Activated T-helper 1 cell treated with anti-CD3 and anti-CD28 coated beads, Interleukin-12 subunit alpha, Interleukin-12 subunit beta, Interleukin-2, Interleukin-4 antibody, amounts not matched to agents 30 ng/mL and 10 ng/mL and 1 ng/mL, durations not matched to agents 14 hours and 24 hours and 36 hours (primary cell): ENCODE data around the gene PTPRF. TPM values are rescaled to one million over a fixed set of nuclear protein-coding genes. Genes with fewer than 3 reads are reported as not detected.

Experiments
- DNase-seq: peaks from one replicate; pipeline ENCODE4 v3.0.0; 2021; ENCODE audit warnings: low spot score
- H3K27ac Mint-ChIP-seq: one replicate; pipeline ENCODE4 v1.8.0; 2021; ENCODE audit warnings: mild to moderate bottlenecking, mixed read lengths
- H3K27me3 Mint-ChIP-seq: one replicate; pipeline ENCODE4 v1.8.0; 2022; ENCODE audit warnings: mild to moderate bottlenecking, moderate library complexity, mixed read lengths; ENCODE audit not compliant: insufficient read depth
- H3K36me3 Mint-ChIP-seq: one replicate; pipeline ENCODE4 v1.8.0; 2021; ENCODE audit warnings: low read depth, mixed read lengths
- H3K4me1 Mint-ChIP-seq: one replicate; pipeline ENCODE4 v1.8.0; 2021; ENCODE audit warnings: low read depth, mixed read lengths
- H3K4me3 Mint-ChIP-seq: one replicate; pipeline ENCODE4 v1.8.0; 2021; ENCODE audit warnings: mild to moderate bottlenecking, moderate library complexity, mixed read lengths
- H3K9me3 Mint-ChIP-seq: one replicate; pipeline ENCODE4 v1.8.0; 2021; ENCODE audit warnings: mixed read lengths
- intact Hi-C: fragments of 100-400 bp; cut with micrococcal nuclease; formaldehyde crosslinking; loops from one replicate; pipeline ENCODE4 v1.15.1; 2024
- total RNA-seq: library from RNA; stranded (reverse); gene quantifications from 2 replicates; pipeline ENCODE4 v1.2.3, GENCODE V29; 2022

PTPRF gene
- total RNA-seq, 1 donor from 2014 or later: 0.93 TPM

DNA sequence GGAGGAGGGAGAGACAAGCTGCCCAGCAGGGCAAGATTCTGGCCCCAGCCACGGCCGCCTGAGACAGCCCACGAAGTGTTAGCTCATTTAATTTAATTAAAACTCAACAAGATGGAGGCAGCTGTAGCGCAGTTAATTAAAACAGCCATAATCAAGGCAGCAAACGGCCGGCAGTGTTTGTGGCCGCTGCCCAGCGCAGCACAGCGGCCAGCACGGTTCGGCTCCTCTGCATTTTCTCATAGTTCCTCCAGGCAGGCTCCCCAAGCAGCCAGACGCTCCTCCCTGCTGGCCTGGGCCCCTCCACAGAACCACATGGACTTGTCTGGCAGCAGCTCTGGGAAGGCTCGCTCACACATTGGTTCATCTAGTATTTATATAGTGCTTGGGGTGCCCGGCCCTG is 40.0 kb downstream of the PTPRF start:
- Mint-ChIP-seq H3K27ac (no peak overlapping the region), H3K27me3 (peaks cover 1% of the 10 kb centered on the region), H3K4me3 (no peak overlapping the region), H3K4me1 (peaks cover 7% of the 10 kb centered on the region), H3K9me3 (no peaks in the 10 kb centered on the region), H3K36me3 (no peaks in the 10 kb centered on the region)
- intact Hi-C loops: no loop called here
- no peak for DNase-seq

DNA sequence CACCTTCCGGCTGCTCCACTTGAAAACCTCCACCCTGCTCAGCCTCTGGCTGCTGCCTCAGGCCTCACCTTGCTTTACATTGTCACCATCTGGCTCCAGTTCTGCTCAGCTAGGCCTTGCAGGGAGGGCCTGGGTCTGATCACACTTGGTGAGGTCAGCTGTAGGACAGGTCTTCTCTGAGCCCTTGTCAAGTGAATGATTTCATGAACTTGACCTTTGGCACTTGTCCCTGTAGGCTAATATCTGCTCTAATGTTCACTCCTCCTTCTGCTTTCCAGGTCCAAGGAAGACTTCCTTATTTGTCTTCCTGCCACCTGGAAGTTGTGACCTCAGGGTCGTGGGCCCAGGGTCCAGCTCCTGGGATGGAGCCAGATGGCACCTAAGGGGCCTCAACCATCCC is 41.4 kb downstream of the PTPRF start:
- Mint-ChIP-seq H3K27me3 (no peaks in the 10 kb centered on the region), H3K4me3 (no peak overlapping the region), H3K4me1 (no peaks in the 10 kb centered on the region), H3K27ac (no peak overlapping the region), H3K9me3 (no peaks in the 10 kb centered on the region), H3K36me3 (no peaks in the 10 kb centered on the region)
- intact Hi-C loops: no loop called here
- DNase-seq: no peak

DNA sequence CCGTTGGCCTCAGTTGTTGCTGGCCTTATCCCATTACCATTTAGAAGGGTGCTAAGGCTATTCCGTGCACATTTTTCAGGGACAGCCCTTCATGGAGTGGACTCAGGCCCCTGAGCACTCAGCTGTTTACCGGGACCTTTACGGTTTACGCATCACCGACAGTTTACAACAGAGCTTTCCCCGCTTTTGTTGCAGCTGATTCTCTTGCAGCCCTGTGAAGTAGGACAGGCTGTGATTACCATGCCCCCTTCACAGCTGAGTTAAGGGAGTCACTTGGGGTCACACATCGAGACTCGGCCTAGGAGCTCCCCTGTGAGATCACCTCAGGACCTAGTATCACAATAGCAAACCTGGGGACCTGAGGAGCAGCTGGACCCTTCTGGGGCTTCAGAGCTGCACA is 41.9 kb downstream of the PTPRF start:
- H3K4me1 Mint-ChIP-seq: no peaks in the 10 kb centered on the region
- no peak overlapping the region for H3K27ac Mint-ChIP-seq
- H3K4me3 Mint-ChIP-seq: no peak overlapping the region
- intact Hi-C loops: no loop called here
- DNase-seq: no peak
- no peaks in the 10 kb centered on the region for H3K27me3 Mint-ChIP-seq
- H3K36me3 Mint-ChIP-seq: no peaks in the 10 kb centered on the region
- H3K9me3 Mint-ChIP-seq: no peaks in the 10 kb centered on the region

DNA sequence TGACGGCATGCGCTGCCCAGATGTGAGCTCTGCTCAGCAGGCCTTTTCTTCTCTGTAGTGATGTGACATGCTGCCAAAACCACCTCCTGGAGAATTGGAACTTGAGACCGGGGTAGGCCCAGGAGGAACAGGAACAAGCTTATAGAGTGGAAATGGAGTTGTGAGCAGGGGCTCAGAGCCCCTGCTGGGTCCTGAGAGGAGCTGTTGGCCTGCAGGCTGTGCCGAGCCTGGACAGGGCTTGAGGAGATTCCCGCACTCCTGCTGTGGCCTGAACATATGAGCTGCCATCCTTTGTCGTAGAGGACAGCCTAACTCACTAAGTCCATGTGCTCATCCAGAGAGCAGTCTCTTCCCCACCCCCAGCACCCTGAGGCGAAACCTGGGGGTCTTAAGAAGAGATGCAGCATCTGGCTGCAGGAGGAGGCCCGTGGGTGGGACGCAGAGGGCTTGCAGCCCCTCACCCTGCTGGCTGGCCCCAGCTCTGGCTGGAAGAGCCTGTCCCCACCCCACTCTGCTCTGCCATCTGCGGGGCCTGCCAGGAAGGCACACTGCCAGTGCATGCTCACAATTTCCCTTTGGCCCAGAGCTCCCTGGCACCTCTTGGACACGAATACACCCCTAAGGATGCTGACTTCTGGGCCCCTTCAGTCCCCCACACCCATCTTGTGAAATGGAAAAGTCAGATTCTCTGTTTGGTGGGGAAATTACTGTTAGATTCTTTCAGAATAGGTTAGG is 42.5 kb downstream of the PTPRF start:
- no peak for DNase-seq
- Mint-ChIP-seq H3K4me1 (no peaks in the 10 kb centered on the region), H3K4me3 (no peak overlapping the region), H3K27me3 (no peaks in the 10 kb centered on the region), H3K27ac (no peak overlapping the region), H3K9me3 (no peaks in the 10 kb centered on the region), H3K36me3 (no peaks in the 10 kb centered on the region)
- intact Hi-C loops: no loop called here

DNA sequence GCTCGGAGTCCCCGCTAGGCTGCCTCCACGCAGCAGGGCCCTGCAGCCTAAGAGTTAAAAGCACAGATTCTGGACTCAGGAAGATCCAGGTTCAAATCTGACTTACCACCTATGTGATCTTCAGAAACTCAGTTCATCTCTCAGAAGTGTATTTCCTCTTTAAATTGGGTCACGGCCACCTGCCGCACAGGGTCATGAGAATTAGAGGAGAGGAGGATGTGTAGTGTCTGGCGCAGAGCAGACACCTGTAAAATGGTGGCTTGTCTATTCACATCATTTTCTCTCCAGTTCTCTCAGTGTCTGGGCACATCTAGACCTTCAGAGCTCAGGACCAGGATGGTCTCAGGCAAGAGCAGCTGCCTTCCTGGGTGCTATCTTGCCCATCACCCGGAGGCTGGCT is 45.8 kb downstream of the PTPRF start:
- Mint-ChIP-seq H3K4me1 (no peaks in the 10 kb centered on the region), H3K27ac (no peak overlapping the region), H3K4me3 (no peak overlapping the region), H3K36me3 (no peaks in the 10 kb centered on the region), H3K27me3 (no peaks in the 10 kb centered on the region), H3K9me3 (no peaks in the 10 kb centered on the region)
- intact Hi-C loops: no loop called here
- no peak for DNase-seq

DNA sequence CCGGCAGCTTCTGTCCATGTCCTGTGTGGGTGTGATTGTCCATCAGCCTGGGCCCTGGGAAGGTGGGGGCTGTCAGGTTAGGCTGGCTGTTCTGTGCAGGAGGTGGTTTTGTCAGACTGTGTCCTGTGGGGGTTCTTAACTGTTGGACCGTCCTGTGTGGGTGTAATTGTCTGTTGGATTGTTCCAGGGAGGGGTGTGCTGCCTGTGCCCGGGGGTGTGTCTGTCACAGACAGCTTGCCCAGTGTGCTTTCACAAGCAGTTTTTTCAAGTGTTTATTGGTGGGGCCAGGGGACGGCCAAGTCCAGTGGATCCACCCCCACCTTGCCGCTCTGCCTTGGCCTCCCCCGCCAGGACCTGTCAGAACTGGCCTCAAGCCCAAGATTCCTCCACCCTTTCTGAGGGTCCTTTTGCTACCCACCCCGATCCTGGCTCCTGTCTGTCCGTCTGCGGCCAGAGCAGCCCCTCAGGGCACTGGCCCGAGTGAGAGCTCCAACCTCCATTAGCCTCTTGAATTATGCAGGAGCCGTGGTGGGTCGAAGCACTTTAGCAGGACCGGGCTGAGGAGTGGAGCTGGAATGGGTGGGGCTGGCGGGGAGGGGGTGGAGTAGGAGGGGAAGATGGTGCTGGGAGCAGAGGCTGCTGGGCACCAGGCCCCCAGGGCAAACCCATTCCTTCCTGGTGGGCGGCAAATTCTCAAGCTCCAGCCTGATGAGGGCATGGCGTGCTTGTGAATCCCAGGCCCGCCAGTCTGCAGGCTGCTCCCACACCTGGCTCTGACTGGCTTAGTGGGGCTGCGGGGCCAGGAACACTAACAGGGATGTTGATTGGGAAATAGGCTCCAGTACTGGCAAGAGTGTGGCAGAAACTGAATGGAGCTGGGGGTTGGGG is 47.2 kb downstream of the PTPRF start:
- Mint-ChIP-seq H3K36me3 (no peaks in the 10 kb centered on the region), H3K9me3 (no peaks in the 10 kb centered on the region), H3K4me3 (no peak overlapping the region), H3K27ac (no peak overlapping the region), H3K27me3 (no peaks in the 10 kb centered on the region), H3K4me1 (no peaks in the 10 kb centered on the region)
- intact Hi-C loops: no loop called here
- no peak for DNase-seq

DNA sequence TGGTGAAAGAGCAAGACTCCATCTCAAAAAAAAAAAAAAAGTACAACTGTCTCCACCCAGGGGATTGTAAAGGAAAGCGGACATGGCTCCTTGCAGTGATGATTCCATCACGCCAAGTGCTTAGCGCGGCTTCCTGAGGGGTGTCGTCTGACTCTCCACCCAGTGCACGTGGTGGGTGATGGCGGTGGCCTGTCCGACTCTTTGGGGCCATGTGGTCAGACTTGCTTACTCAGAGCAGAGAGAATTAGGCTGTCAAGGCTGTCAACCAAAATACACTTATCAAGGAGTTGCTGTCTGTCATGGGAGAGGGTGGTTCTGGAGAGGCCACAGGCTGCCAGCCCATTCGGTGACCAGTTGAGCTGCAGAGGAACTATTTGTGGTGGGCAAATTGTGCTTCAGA is 49.4 kb downstream of the PTPRF start:
- Mint-ChIP-seq H3K27me3 (no peaks in the 10 kb centered on the region), H3K4me1 (no peaks in the 10 kb centered on the region), H3K36me3 (no peaks in the 10 kb centered on the region), H3K9me3 (no peaks in the 10 kb centered on the region), H3K27ac (no peak overlapping the region), H3K4me3 (no peak overlapping the region)
- intact Hi-C loops: no loop called here
- DNase-seq: no peak

DNA sequence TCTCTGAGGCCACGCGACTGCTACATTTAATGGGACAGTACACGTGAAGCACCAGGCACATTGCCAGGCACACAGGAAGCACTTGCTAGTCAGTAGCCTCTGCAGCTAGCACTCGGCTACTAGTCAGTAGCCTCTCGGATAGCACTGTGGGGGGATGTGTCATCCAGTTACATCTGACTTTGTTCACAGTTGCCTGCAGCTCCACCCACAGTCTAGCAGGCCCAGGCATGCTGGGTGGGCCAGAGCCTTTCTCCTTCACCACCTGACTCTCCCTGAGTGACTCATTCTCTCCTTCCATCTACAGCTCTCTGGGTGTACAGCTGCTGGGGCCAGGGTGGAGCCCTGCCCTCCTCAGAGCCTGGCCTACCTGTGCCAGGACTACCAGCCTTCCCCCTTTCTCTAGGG is 51.5 kb downstream of the PTPRF start:
- Mint-ChIP-seq H3K4me1 (no peaks in the 10 kb centered on the region), H3K4me3 (no peak overlapping the region), H3K9me3 (no peaks in the 10 kb centered on the region), H3K27ac (peak overlapping the region; percentile 64), H3K27me3 (no peaks in the 10 kb centered on the region), H3K36me3 (no peaks in the 10 kb centered on the region)
- intact Hi-C loops: no loop called here
- no peak for DNase-seq

DNA sequence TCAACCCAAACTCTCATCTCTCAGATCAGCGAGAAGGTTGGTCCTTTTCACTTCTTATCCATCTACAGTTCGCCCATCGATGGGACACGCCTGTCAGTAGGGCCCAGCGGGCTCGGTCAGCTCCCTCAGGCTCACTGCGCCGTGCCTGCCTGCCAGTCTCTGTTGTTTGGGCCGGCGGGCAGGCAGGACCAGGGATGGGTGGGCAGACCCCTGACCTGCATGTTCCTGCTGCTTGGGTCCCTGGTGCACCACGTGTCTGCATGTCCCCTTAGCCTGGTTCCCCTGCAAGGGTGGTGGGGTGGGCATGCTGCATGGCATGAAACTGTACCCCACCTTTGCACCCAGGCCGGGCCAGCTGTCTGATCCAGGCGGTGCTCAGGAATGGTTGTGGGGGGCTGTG is 52.4 kb downstream of the PTPRF start:
- no peak for DNase-seq
- no peaks in the 10 kb centered on the region for H3K36me3 Mint-ChIP-seq
- no peaks in the 10 kb centered on the region for H3K4me1 Mint-ChIP-seq
- H3K27ac Mint-ChIP-seq: no peak overlapping the region
- intact Hi-C loops: no loop called here
- no peaks in the 10 kb centered on the region for H3K9me3 Mint-ChIP-seq
- H3K4me3 Mint-ChIP-seq: no peak overlapping the region
- H3K27me3 Mint-ChIP-seq: no peaks in the 10 kb centered on the region

DNA sequence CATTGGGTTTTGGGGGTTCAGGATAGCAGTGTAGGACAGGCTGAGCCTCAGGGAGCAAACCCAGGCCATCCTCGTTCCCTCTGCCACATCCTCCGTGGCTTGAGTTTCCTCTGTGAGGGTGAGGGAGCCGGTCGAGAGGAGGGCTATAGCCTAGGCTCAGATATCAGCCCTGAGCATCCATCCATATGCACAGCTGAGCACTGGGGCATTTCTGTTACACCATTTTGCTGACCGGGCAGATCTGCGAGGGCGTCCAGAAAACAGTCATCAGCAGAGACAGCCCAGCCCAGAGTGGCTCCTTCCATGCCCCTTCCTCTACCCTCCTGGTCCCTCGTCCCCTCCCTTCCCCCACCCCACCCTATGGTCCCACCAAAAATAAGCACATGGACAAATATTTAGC is 53.5 kb downstream of the PTPRF start:
- H3K4me1 Mint-ChIP-seq: no peaks in the 10 kb centered on the region
- H3K27me3 Mint-ChIP-seq: no peaks in the 10 kb centered on the region
- no peak overlapping the region for H3K27ac Mint-ChIP-seq
- no peaks in the 10 kb centered on the region for H3K9me3 Mint-ChIP-seq
- H3K4me3 Mint-ChIP-seq: no peak overlapping the region
- DNase-seq: no peak
- intact Hi-C loops: no loop called here
- H3K36me3 Mint-ChIP-seq: no peaks in the 10 kb centered on the region

DNA sequence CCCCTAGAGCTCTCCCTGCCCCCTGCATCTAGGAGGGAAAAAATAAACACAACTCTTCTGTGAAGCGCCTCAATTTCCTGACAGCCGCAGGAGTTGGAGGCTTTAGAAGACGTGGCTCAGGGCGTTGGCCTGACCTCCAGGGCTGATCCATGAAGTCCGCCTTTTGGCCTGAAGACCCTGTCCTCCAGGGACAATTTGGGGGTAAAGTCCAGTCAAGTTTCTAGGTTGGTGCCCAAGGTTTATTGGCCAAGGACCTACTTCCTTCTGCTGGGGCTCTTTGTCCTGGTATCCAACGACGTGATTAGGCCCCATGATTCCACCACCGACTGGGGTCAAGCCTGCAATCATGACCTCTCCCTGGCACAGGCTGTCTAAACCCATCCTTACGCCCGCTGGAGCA is 54.9 kb downstream of the PTPRF start:
- Mint-ChIP-seq H3K27ac (no peak overlapping the region), H3K4me3 (no peak overlapping the region), H3K36me3 (no peaks in the 10 kb centered on the region), H3K9me3 (no peaks in the 10 kb centered on the region), H3K4me1 (no peaks in the 10 kb centered on the region), H3K27me3 (peaks cover 2% of the 10 kb centered on the region)
- no peak for DNase-seq
- intact Hi-C loops: no loop called here

DNA sequence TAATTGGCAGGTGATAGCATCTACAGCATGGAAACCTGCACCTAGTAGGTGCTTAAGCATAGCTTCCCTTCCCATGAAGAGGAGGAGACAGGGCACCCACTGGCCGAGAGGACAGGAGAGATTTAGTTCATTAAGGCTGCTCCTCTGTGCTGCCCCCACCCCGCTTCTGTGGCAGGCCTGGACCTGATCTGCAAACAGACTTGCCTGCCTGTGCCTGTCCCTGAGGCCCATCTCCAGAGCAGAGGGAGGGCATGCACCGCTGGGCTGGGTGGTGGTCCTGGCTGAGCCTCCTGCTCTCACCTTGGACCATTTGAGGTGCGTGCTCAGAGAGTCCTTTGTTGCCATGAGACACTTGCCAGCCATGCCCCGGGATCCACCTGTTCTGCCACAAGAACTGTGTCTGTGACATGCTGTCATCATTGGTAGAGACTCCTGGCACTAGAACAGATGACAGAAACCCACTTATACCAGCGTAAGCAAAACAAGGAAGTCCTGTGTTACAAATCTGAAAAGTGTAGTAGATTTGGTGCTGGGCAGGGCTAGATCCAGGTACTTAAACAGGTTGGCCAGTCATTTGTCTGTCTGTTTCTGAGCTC is 55.6 kb downstream of the PTPRF start:
- no peak overlapping the region for H3K4me3 Mint-ChIP-seq
- H3K27ac Mint-ChIP-seq: no peak overlapping the region
- H3K27me3 Mint-ChIP-seq: peaks cover 2% of the 10 kb centered on the region
- H3K4me1 Mint-ChIP-seq: no peaks in the 10 kb centered on the region
- no peaks in the 10 kb centered on the region for H3K36me3 Mint-ChIP-seq
- intact Hi-C loops: no loop called here
- DNase-seq: no peak
- no peaks in the 10 kb centered on the region for H3K9me3 Mint-ChIP-seq

DNA sequence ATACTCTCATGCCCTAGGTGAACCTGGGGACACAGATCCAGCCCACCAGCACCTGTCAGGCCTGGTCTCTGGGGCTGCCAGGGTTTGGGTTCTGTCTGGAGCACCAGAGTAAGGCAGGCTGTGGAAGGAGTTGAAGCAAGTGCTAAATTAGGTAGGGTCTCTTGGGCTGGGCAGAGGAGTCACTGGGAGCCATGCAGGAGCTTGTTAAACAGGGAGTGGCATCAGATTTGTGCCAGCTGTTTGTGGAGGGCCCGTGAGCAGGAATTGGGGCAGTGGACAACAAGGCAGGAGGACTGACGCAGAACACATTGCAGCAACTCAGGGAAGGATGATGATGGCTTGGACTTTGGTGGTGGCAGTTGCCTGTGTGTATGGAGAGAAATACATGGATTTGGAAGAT is 56.3 kb downstream of the PTPRF start:
- intact Hi-C loops: no loop called here
- no peaks in the 10 kb centered on the region for H3K9me3 Mint-ChIP-seq
- no peak overlapping the region for H3K27ac Mint-ChIP-seq
- H3K27me3 Mint-ChIP-seq: peaks cover 2% of the 10 kb centered on the region
- no peaks in the 10 kb centered on the region for H3K4me1 Mint-ChIP-seq
- no peak for DNase-seq
- H3K4me3 Mint-ChIP-seq: no peak overlapping the region
- no peaks in the 10 kb centered on the region for H3K36me3 Mint-ChIP-seq
